ENCODE results near the gene RAB11FIP4. TPM values are rescaled to one million over a fixed set of nuclear protein-coding genes. Genes with fewer than 3 reads are reported as not detected.
"Not testable (repeated sequence)": the region's sequence is repeated elsewhere in the genome, so short reads cannot be mapped to it uniquely, and the experiment has no call there.

RAB11FIP4 gene, protein sequence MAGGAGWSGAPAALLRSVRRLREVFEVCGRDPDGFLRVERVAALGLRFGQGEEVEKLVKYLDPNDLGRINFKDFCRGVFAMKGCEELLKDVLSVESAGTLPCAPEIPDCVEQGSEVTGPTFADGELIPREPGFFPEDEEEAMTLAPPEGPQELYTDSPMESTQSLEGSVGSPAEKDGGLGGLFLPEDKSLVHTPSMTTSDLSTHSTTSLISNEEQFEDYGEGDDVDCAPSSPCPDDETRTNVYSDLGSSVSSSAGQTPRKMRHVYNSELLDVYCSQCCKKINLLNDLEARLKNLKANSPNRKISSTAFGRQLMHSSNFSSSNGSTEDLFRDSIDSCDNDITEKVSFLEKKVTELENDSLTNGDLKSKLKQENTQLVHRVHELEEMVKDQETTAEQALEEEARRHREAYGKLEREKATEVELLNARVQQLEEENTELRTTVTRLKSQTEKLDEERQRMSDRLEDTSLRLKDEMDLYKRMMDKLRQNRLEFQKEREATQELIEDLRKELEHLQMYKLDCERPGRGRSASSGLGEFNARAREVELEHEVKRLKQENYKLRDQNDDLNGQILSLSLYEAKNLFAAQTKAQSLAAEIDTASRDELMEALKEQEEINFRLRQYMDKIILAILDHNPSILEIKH
- 48.1 TPM for total RNA-seq

DNA sequence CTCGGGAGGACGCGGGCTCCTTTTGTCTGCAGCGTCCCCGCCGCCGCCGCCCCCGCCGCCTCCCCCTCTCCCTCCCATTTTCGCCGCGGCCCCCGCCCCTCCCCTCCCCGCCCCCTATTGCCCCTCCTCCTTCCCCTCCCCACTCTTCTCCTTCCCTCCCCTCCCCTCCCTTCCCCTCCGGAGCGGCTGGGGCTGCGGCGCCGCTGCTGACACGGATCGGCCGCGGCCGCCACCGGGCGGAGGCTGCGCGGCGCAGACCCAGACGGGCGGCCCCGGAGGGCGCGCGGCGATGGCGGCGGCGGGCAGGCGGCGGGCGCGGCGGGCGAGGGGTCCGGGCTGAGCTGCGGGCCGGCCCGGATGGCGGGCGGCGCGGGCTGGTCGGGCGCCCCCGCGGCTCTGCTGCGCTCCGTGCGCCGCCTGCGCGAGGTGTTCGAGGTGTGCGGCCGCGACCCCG lies at the start of gene RAB11FIP4:
Gene RAB11FIP4, plus strand, starts transcription at position 180 of the 454 bp plus-strand sequence. Its CDS starts 178 bp downstream, at position 358.
- DNase-seq (ENCODE audit: low spot score in 2 of 2) (peak; percentile 73 to 85), FAIRE-seq (no peak)

DNA sequence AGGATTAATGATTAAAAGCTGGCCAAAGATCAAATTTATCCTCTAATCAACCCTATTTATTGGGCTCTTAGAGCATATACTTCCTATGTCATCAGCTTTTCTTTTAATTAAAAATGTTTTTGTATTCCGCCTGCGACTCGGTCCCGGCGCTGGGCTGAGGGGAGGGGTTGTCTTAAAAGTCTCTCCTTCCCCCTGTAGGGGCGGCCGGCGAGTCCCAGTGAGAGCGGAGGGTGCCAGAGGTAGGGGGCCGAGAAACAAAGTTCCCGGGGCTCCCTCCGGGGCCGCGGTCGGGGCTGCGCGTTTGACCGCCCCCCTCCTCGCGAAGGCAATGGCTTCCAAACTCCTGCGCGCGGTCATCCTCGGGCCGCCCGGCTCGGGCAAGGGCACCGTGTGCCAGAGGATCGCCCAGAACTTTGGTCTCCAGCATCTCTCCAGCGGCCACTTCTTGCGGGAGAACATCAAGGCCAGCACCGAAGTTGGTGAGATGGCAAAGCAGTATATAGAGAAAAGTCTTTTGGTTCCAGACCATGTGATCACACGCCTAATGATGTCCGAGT lies 46.2 kb upstream of the RAB11FIP4 start:
- FAIRE-seq; DNase-seq (ENCODE audit: low spot score in 2 of 2): not testable (repeated sequence)

DNA sequence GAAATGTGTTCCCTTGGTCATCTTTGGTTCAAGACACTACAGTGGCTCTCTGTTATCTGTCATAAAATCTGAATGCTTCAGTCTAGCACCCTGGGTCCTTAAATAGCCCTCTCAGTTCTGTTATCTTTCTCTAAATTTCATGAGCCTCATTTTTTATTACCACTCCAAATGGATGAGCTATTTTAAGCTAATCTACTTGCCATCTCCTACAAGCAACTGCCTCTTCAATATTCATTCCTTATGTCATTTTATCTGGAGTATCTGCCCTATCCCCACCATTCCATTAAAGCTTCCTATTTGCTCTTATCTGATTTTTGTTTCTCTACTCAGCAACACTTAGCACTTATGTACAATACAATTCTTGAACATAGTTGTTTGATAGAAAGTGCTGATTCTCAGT lies 42.0 kb upstream of the RAB11FIP4 start:
- FAIRE-seq: no peak
- no peak for DNase-seq (ENCODE audit: low spot score in 2 of 2)

DNA sequence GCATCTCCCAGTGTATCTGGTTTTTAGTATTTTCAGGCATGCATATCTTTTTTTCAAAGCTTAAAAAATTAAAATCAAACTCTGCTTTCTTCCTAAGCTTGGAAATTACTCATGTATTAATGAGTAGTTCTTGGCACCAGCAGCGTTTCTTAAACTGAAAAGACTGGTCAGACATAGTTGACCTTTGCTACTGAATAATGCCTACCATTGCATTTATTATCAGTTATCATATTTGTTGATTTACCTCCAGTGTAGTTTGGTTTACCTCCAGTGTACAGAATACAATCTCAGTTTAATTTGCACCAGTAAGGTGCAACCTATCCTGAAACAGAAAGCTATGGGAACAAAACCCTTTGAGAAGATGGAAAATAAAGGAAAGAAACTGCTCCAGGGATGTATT lies 35.5 kb upstream of the RAB11FIP4 start:
- DNase-seq (ENCODE audit: low spot score in 2 of 2) (no peak), FAIRE-seq (no peak)

- FAIRE-seq: no peak
Observed at GRCh38 chr17:31357091-31357490, 34.4 kb upstream of the RAB11FIP4 start.

DNA sequence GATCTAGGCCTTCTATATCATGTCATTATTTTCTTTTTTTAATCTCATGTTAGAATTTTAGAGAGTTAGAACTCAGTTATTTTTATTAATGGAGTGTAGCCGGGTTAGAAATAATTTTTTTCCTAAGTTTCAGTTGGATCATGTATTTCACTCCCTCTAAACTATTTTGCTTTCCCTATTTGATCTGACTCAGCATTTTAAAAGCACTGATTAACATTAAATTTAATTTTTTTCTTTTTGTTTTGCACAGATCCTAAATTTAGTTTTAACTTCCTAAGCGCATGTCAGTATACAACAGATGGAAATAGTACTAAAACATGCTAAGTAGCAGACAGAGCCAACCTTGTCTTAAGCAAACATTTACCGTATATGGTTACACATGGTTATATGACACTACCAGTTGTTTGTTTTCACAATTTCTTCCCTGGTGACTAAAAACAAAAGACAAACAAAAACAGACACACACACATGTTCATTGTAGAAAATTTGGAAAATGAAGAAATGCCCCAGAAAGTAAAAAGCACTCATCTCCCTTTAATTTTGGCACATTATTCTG lies 33.6 kb upstream of the RAB11FIP4 start:
- DNase-seq (ENCODE audit: low spot score in 2 of 2): no peak
- FAIRE-seq: no peak

More at GRCh38 chr17:31357091-31357490, 34.4 kb upstream of the RAB11FIP4 start:
- DNase-seq (ENCODE audit: low spot score in 2 of 2): no peak

DNA sequence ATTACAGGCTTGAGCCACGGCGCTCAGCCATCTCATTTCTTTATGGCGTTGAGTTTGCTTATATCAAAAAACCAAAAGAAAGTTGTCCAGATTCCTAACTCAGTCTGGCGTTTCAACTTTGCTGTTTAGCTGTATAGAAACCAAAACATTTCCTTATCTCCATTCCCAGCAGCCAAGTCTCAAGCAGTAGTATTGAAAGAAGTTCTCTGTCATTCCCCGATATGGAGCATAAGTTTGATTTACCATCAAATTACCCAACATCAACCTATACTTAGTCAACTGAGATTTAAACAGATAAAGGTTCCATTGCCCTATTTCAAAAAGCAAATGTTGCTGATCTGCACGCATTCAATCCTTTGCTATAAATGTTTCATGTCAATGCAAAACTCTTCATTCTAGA lies 27.5 kb upstream of the RAB11FIP4 start:
- no peak for FAIRE-seq
- DNase-seq (ENCODE audit: low spot score in 2 of 2): no peak

- DNase-seq (ENCODE audit: low spot score in 2 of 2) (no peak), FAIRE-seq (no peak)
Observed at GRCh38 chr17:31366088-31366487, 25.4 kb upstream of the RAB11FIP4 start.

DNA sequence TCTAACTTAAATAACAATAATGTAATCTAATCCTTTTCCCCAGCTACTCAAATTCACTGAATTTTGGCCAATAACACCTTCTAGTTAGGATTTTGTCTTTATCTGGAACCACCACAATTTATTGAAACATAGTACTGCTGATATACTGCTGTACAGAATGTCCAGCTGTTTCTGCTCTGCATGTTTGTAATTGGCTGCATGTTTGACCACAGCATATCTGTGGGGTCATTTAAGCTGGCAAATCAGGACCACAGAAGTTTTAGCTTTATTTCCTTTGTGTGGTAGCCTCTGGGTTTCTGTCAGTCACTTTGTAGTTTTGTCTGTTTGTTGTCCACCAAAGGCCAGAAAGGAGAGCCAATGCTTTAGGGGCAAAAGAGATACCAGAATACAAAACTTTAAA lies 22.2 kb upstream of the RAB11FIP4 start:
- DNase-seq (ENCODE audit: low spot score in 2 of 2) (no peak), FAIRE-seq (no peak)

DNA sequence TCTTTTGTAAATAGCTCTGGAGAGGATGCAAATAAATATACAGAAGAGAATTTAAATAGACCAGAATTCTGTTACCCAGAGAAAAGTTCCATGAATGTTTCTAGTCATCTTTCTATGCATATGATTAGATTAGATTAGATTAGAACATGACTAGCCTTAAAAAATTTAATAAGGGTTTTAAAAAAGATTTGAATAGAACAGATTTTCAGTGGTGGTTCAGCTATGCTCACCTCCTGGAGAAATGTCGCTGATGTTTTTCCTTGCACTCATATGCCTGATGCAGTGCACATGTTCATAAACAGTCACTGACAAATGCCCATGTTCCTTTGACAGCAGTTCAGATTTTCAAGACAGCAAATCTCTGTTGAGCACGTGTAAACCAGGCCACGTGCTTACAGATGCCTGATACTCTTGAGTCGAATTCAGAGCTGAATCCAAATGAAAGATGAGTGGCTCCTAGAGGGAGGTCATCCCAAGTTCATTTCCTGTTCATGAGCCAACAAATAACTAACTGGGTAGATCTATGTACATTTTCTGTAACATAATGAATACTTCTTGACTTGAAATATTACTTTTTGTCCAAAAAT lies 19.9 kb upstream of the RAB11FIP4 start:
- no peak for DNase-seq (ENCODE audit: low spot score in 2 of 2)
- FAIRE-seq: no peak

- FAIRE-seq: peak; percentile 90
- DNase-seq (ENCODE audit: low spot score in 2 of 2): no peak
Observed at GRCh38 chr17:31373150-31374093, 18.1 kb upstream of the RAB11FIP4 start.

DNA sequence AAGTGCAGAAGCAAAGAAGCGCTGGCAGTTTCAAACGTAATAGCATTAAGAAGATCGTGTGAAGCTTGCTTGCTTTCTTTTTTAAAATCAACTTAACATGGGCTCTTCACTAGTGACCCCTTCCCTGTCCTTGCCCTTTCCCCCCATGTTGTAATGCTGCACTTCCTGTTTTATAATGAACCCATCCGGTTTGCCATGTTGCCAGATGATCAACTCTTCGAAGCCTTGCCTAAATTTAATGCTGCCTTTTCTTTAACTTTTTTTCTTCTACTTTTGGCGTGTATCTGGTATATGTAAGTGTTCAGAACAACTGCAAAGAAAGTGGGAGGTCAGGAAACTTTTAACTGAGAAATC lies 17.4 kb upstream of the RAB11FIP4 start:
- DNase-seq (ENCODE audit: low spot score in 2 of 2): no peak
- FAIRE-seq: no peak

DNA sequence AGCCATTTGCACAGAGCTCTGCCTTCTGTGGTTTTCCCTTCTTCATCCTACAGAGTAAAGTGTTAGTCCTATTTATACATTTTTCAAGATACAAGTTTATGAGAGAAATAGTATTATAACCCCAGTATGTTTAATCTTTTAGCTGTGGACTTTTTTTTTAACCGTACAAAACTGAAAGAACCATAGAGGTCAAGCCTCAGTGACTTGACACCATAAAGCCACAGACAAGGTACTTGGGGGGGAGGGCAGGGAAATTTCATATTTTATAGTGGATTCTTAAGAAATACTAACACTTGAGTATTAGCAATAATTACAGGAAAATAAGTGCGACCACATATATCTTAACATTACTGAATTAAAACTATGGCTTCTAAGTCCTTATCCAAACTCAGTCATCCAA lies 17.0 kb upstream of the RAB11FIP4 start:
- FAIRE-seq (no peak), DNase-seq (ENCODE audit: low spot score in 2 of 2) (no peak)

- FAIRE-seq (no peak), DNase-seq (ENCODE audit: low spot score in 2 of 2) (no peak)
Observed at GRCh38 chr17:31378638-31379037, 12.8 kb upstream of the RAB11FIP4 start.

DNA sequence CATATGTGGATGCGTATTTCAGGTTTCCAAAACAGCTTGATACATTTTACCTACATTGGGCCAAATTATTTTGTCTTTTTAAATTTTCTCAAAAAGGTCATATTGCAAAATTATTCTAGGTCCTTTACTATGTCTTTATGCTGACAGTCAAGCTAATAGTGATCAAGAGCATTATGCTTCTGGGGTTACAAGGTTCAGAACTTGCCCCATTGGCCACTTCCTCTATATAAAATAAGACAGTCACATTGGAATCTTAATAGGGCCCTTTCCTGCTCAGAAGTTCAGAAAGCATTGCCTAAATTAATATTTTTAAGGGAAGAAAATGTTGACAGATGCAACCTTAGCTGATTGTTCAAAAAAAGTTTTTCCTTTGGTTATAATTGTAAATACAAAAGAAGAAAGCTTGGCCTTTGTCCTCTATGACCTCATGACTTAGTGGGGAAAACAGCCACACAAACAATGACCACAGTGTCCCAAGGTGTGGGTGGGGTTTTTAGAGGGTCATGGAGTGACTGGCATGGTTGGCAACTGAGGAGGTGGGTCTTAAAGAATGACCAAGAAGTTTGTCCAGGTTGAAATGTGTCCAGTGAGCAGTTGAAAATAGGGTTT lies 11.8 kb upstream of the RAB11FIP4 start:
- no peak for DNase-seq (ENCODE audit: low spot score in 2 of 2)
- no peak for FAIRE-seq

DNA sequence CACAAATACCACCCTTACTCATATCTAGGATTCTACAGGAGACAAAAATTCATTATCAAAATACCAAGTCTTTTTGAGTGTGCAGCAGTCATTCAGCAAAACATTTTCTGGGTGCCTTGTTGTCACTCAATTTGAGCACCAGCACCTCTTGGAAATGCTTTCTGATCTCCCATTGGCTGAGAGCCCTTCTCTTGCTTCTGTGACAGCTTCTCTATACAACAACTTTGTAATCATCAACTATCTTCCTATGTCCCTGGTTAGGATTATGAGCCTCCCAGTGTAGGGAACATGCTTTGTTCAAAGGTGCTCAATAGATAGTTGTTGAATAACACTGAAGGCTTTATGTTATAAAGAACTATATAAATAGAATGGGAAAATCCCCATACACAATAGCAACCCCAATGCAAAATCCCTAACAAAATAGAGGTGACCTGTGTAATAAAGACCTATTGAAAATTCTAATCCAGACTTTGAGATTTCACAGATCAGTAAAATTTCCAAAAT lies 10.3 kb upstream of the RAB11FIP4 start:
- no peak for FAIRE-seq
- DNase-seq (ENCODE audit: low spot score in 2 of 2): no peak

GRCh38 chr17:31382668-31383275 lies 8.7 kb upstream of the RAB11FIP4 start:
- not testable (repeated sequence) for DNase-seq (ENCODE audit: low spot score in 2 of 2); FAIRE-seq

GRCh38 chr17:31383488-31383887 lies 8.0 kb upstream of the RAB11FIP4 start:
- FAIRE-seq; DNase-seq (ENCODE audit: low spot score in 2 of 2): not testable (repeated sequence)
